ENCODE measurements around the gene ADAP1.

ADAP1 gene

DNA sequence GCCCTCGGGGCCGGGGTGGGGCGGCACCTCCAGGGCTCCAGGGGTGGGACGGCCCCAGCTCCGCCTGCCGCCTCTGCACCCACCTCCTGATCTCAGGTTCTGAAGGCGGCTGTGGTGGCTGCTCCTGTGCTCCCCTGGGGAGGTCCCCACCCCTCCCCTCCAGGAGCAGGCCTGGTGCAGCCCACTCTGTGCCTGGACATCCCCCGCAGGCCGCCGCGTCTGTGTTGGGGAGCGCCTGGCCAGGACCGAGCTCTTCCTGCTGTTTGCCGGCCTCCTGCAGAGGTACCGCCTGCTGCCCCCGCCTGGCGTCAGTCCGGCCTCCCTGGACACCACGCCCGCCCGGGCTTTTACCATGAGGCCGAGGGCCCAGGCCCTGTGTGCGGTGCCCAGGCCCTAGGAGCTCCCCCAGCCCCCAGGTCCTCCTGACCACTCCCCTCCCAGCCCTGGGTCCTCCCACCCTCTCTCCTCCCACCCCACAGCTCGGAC, 34.0 kb upstream of the ADAP1 start:
- DNase-seq (ENCODE audit: low read depth in 2 of 2), result no peak

DNA sequence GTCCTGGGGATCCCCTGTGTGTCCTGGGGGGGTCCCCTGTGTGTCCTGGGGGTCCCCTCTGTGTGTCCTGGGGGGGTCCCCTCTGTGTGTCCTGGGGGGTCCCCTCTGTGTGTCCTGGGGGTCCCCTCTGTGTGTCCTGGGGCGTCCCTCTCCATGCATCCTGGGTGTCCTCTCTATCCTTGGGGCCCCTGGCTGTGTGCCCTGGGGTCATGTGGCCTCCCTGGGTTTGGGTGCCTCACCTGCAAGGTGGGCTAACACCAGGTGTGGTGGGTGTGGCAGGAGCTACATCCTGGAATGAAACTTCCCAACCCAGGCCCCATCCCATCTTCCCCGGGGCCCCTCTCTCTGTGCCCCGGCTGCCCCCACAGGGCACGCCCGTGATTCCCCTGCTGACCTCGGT, 33.4 kb upstream of the ADAP1 start:
- no peak for DNase-seq (ENCODE audit: low read depth in 2 of 2)

DNA sequence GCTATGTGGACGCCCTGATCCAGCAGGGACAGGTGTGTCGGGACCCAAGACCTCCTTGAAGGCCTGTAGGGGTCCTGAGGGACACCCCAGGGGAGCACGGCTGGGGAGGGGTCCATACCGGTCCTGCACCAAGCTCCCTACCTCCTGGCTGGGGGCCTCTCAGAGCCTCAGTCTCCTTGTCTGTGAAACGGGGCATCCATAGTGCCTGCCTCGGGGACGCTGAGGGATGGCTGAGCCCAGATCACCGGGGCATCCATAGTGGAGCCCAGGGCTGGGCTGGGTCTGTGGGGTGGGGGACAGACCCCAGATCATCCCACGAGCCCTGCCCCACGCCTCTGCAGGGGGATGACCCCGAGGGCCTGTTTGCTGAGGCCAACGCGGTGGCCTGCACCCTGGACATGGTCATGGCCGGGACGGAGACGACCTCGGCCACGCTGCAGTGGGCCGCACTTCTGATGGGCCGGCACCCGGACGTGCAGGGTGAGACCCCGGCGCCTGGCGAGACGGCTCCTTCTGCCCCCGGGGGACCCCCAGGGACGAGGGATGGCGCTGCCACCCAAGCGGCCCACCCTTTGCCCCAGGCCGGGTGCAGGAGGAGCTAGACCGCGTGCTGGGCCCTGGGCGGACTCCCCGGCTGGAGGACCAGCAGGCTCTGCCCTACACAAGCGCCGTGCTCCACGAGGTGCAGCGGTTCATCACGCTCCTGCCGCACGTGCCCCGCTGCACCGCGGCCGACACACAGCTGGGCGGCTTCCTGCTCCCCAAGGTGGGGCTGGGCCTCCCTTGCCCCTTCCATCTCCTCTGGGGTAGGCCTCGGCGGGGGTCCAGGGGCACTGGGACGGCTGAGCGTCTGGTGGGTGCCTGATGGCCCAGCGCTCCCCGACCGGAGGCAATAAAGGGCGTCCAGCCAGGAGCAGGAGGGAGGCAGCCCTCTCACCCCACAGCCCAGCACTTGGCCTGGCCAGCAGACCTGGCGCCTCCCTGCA, 32.6 kb upstream of the ADAP1 start:
- no peak for DNase-seq (ENCODE audit: low read depth in 2 of 2)

DNA sequence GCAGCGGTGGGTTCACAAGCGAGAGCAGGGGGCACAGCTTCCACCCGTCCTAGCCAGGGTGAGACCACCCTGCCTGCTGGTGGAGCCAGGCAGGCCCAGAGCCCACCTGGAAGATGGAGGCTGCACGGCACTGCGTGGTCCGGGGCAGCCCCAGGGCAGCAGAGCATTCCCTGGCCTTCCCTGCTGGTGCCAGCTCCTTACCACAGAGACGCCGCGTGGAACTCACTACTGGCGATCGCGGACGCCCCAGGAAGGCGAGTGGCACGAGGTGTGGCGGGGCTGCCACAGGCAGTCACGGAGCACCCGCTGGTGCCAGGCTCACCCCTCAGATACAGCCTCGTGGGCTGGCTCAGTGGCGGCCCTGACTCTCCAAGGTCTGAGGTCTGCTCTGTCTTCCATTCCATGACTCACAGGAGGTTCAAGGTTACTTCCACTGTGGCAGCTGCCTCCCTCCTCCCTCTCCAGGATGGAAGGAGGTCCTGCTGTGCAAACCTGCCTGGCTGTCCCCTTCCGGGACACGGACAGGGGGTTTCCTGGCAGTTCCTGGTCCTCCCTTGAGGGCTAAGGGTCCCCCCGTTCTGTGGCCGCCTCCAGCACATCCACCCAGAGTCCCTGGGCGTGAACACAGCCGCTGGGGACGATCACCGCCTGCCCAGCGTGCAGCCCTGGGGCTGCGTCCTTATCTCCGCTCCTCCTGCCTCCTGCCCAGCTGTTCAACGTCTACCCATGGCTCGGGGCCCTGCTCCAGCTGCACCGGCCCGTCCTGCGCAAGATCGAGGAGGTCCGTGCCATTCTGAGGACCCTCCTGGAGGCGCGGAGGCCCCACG, 31.6 kb upstream of the ADAP1 start:
- no peak for DNase-seq (ENCODE audit: low read depth in 2 of 2)

DNA sequence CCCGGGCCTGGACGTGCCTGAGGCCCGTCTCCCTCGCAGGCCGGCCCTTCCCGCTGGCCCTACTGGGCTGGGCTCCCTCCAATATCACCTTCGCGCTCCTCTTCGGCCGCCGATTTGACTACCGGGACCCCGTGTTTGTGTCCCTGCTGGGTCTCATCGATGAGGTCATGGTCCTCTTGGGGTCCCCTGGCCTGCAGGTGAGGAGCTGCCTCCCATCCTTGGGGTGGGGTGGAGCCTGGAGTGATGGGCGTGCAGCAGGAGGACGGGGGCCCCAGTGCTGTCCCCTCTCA, 30.6 kb upstream of the ADAP1 start:
- no peak for DNase-seq (ENCODE audit: low read depth in 2 of 2)

DNA sequence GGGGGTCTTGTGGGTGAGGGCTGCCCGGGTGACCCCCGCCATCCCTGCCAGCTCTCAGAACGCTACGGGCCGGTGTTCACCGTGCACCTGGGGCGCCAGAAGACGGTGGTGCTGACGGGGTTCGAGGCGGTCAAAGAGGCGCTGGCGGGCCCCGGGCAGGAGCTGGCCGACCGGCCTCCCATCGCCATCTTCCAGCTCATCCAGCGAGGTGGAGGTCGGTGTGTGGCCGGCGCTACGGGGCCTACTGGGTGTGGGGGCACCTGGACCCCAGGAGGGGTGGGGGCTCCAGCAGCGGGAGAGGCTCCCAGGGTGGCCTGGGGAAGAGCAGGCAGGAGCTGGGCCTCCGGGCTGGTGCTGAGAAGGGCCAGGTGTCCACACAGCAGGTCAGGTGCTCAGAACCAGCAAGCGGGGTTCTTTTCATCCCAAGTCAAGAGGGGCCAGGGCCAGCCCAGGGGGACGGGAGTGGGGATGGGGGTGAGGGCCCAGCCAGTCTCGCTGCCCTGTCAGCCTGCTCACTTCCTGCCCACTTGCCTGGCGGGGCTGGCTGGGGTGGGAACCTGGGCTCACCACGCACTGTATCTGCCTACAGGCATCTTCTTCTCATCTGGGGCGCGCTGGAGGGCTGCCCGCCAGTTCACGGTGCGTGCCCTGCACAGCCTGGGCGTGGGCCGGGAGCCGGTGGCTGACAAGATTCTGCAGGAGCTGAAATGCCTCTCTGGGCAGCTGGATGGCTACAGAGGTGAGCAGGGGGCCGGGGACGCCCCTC, 30.1 kb upstream of the ADAP1 start:
- no peak for DNase-seq (ENCODE audit: low read depth in 2 of 2)

DNA sequence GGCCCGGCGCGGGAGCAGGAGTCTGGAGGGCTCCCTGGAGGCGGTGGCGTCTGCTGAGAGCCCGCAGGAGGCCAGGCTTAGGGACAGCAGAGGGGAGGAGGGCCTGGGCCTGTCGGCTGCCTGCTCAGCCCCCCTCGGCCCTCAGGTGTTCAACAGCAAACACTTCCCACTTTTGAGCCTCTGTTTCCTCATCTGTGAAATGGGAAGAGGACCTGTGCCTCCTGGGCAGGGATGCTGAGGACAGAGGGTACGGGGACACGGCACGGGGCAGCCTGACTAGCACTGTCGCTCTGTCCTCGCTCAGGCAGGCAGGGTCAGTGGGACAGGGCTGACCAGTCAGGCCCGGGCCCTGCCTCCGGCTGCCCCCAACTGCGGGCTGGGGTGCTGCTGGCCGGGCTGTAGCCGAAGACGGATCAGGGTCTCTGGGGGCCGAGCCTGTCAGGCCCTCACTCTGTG, 29.2 kb upstream of the ADAP1 start:
- DNase-seq (ENCODE audit: low read depth in 2 of 2), result no peak

DNA sequence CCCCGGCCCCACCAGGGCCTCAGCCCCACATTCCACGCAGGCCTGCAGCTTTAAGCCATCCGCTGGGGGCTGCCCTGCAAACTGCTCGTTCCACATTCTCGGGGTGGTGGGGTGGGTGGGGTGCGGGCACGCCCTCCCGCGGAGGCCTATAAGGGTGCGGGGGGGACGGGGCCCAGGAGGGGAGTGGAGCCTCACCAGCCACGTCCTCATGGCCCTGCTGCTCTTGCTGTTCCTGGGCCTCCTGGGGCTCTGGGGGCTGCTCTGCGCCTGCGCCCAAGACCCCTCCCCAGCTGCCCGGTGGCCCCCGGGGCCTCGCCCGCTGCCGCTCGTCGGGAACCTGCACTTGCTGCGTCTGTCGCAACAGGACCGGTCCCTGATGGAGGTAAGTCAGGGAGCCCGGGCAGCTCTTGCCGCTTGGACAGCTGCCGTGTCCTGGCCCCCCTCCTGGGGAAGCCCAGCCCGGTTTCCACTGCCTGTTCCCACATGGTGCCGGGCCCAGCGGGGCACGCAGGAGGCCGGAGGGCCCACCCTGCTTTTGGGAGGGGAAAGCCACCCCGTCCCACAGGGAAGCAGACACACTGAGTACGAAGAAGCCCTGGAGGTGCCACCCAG, 28.6 kb upstream of the ADAP1 start, which contains the start of gene CYP2W1:
Gene CYP2W1, plus strand, starts transcription at position 178 of the 612 bp plus-strand sequence. Its CDS starts 31 bp downstream, at position 209.
- DNase-seq (ENCODE audit: low read depth in 2 of 2), result no peak

DNA sequence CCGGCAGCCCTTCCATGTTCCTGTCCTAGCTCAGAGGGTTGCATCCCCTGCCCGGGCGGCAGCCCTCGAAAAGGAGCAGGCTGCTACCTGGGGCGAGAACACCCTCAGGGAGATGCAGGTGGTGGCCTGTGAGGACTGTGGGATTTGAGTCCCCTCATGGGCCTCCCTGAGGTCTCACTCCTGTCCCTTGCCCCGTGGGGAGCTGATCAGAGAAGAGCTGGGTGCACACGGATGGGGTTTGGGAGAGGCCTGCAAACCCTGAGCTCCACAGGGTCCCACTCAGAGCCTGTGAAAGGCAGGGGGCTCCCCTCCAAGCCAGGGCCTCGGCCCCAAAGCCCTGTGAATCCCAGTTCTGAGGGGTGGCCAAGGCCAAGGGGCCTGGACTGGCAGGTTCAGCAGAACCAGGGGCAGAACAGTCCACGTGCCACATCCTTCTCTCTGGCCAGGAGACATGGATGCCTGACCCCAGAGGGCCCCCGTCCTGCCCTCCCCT, 28.1 kb upstream of the ADAP1 start:
- no peak for DNase-seq (ENCODE audit: low read depth in 2 of 2)

DNA sequence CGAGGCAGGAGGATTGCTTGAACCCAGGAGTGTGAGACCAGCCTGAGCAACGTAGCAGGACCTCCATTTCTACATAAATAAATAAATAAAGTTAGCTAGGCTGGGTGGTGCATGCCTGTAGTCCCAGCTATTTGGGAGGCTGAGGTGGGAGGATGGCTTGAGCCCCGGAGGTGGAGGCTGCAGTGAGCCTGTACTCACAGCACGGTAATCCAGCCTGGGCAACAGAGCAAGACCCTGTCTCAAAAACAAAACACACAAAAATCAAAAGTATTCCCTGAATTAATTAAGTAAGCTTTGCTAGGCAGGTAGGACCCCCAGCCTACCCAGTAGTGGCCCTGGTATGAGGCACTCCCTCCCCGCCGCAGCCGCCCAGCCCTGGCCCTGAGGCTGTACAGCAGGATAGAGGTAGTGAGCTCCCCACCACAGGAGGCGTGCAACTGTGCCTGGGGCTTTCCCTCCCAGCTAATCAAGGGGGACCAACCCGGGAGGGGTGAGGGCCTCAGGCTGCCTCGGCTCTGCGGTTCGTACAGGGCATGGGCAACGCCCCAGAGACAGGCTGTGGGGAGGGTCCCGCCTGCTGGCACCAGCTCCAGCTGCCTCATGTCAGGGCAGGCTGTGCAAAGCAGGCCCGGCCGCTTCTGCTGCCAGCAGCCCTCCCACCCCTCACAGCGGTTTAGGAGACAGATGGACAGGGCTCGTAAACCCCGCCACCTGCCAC, 27.5 kb upstream of the ADAP1 start:
- no peak for DNase-seq (ENCODE audit: low read depth in 2 of 2)

DNA sequence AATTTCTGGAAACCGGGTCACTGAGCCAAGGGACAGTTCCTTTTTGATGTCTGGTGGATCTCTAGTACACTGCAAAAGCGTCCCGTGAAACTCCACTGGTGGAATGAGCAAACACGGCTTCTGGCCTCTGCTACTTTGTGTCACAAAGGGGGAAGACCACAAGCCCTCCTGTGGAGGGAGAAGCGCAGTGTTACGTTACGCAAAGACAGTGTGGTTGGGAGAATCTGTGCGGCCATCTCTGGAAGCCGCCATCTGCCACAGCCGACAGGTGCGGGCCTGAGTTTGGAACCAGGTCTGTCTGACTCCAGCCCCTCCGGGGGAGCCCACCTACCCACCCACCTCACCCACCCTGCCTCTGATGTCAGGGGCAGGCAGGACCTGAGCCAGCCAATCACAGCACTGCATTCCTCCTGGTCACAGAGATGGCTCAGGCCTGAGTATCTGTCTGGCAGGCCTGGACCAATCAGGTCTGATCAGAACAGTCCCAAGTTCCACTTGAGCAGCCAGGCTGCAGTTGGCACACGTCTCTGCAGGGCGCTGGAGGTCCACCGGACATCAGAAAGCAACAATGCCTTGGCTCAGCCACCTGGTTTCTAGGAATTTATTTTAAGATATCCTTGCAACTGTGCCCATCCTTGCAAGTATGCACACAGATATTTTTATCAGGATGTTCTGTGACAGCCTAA, 25.5 kb upstream of the ADAP1 start:
- DNase-seq (ENCODE audit: low read depth in 2 of 2), result no peak

DNA sequence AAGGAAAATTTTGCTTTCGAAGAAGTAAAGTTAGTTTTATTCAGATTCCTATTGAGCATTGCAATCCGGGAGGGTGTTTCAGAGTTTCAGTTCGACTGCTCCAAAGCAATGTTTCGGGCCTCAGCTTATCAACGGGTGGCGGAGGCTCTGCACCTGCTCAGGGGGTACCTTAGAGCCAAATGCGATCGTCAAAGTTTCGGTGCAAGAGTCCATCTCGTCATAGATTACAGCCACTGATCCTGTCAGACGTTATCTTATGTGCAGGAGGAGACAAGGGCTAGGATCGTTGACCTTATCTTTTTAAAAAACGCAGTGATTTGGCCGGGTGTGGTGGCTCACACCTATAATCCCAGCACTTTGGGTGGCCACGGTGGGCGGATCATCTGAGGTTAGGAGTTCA, 24.7 kb upstream of the ADAP1 start:
- no peak for DNase-seq (ENCODE audit: low read depth in 2 of 2)

DNA sequence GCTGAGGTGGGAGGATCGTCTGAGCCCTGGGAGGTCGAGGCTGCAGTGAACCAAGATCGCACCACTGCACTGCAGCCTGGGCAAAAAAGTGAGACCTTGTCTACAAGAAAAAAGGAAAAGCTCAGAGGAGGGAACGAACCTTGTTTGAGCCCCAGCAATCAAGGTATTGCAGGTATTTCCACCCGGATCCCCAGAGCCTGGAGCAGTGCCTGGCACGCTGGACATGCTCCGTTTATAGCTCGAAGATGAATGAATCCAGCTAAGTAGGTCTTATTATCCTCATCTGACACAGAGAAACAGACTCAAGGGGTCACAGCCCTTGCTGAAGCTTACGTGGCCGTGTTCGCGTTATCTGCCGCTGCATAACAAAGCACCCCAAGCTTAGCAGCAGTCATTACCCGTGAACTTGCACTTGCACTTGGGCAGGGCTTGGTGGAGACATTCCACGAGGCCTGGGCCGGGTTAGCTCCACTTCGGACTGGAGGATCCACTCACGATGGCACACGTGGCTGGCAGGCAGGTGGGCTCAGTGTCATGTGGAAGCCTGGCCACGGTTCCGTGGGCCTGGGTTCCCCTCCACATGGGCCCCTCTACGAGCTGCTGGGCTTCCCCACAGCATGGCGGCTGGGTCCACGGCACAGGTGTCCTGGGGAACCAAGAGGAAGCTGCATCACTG, 24.1 kb upstream of the ADAP1 start:
- no peak for DNase-seq (ENCODE audit: low read depth in 2 of 2)

DNA sequence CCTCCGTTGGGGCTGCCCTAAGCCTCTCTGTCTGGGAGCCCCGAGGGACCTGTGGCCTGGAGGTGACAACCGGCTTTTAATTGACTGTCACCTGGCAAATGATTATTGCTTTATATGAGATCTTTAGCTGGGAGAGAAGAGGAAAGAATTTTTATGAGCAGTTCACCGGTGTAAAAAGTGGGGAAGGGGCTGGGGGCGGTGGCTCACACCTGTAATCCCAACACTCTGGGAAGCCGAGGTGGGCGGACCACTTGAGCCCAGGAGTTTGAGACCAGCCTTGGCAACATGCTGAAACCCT, 23.5 kb upstream of the ADAP1 start:
- DNase-seq (ENCODE audit: low read depth in 2 of 2), result no peak

DNA sequence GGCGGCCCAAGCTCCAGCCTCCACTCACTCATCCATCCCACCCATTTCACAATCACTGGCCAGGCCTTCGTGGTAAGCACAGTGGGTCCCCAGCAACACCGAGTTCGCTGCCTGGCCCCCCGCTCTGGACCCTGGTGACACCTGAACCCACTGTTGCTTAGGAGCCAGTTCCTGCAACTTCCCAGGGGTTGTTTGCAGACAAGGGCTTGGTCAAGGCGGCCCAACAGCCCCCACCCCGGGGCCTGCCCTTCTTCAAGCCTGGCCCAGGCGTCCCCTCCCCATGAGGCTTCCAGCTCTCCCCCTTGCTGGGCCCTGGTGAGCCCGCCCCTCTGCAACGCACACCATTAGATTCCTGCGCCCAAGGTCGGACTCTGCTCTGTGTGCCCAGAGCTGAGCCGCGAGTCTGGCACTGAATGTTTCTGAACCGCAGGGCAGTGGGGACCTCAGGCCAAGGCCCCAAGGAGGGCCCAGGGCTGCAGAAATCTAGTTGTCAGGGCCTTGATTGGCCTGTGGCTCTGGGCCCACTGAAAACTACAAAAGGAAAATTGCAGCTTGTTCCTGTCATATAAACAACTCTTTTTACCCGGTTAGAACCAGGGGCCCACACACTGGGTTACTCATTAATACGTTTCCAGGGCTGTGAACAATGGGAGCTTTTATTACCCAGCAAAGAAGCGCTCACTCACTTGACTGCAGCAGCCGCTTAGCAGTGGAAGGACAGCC, 23.0 kb upstream of the ADAP1 start:
- no peak for DNase-seq (ENCODE audit: low read depth in 2 of 2)

DNA sequence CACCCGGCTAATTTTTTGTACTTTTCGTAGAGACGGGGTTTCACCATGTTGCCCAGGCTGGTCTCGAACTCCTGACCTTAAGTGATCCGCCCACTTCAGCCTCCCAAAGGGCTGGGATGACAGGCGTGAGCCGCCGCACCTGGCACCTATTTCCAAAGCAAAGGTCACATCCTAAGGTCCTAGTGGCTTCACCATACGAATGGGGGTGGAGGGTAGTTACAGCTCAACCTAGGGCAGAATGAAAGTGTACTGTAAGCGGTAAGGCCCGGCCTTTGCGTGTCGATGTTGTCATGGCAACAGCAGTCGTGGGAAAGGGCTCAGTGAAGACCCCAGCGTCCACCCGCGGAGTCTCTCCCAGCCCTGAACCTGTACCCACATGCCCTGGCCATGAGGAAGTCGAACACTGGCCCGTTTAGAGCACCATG, 22.4 kb upstream of the ADAP1 start:
- DNase-seq (ENCODE audit: low read depth in 2 of 2), result no peak

DNA sequence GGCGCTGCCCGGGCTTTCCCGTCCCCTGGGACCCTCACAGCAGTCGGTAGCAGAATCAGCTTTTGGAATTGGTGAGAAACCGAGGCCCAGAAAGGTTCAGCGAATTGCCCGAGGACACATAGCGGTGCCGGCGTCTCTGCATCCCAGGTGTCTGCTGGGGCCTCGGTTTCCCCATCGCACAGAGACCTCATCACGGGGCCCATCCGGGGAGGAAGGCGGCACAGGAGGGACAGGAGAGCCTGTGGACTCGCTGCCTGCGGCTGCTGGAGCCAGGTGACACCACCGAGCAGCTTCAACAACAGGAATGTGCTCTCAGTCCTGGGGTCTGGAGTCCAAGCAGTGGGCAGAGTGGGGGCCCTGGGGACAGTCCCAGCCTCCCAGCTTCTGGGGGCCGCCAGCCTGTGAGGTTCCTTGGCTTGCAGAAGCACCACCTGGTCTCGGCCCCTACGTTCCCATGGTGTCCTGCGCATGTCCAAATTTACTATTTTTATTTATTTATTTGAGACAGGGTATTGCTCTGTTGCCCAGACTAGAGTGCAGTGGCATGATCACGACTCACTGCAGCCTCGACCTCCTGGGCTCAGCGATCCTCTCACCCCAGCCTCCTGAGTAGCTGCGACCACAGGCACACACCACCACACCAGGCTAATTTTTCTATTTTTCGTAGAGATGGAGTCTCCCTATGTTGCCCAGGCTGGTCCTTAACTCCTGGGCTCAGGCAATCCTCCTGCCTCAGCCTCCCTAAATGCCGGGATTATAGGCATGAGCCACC, 21.4 kb upstream of the ADAP1 start:
- no peak for DNase-seq (ENCODE audit: low read depth in 2 of 2)

All from stimulated activated CD8-positive, alpha-beta memory T cell treated with anti-CD3 and anti-CD28 coated beads, Interleukin-7, amount 100 ng/mL, for 1 hour (primary cell).